Skeletal muscle cell (primary cell): Measurements from ENCODE around the gene ZNF529.

Experiments used
- DNase-seq: peaks from one replicate; pipeline ENCODE4 v3.0.0-alpha.2; 2010; ENCODE audit warnings: low read depth
- H3K4me3 ChIP-seq: 2 replicates; pipeline ENCODE4 v1.5.1; 2011; ENCODE audit warnings: low read depth, mild to moderate bottlenecking, control low read depth, low read length, moderate library complexity

ZNF529 gene

GRCh38 chr19:36524617-36525016, 48.5 kb downstream of the ZNF529 start:
- no peak for DNase-seq
- H3K4me3 ChIP-seq: no peak overlapping the region

- DNase-seq: no peak
- no peak overlapping the region for H3K4me3 ChIP-seq
These were observed 59.0 kb downstream of the ZNF529 start for GRCh38 chr19:36514012-36514612.

- DNase-seq: no peak
- H3K4me3 ChIP-seq: no peak overlapping the region
These were observed 64.8 kb downstream of the ZNF529 start for GRCh38 chr19:36508325-36508724.

GRCh38 chr19:36501973-36502372, 71.1 kb downstream of the ZNF529 start:
- DNase-seq: no peak
- no peak overlapping the region for H3K4me3 ChIP-seq

- no peak overlapping the region for H3K4me3 ChIP-seq
- DNase-seq: no peak
These were observed 76.1 kb downstream of the ZNF529 start for GRCh38 chr19:36497001-36497400.
